NT2/D1 (cell line): ENCODE measurements around the gene SDCCAG8.

ENCODE experiments used
- YY1 ChIP-seq: IDR thresholded peaks from 2 replicates; pipeline ENCODE4 v1.6.1; 2011; ENCODE audit not compliant: insufficient read length, insufficient read depth
- ZNF274 ChIP-seq: IDR thresholded peaks from 2 replicates; pipeline ENCODE4 v1.6.1; 2011; ENCODE audit warnings: mild to moderate bottlenecking, low read depth, low read length

- TF ChIP-seq ZNF274 (no peak), YY1 (no peak)
Measured at GRCh38 chr1:243346016-243346415, 90.2 kb downstream of the SDCCAG8 start.
